Heart left ventricle (tissue), 13 donors: ENCODE results near the gene PRSS33.

Experiments used
- POLR2A ChIP-seq, 2 donors: fragments of 450-650 bp; IDR thresholded peaks; one replicate each; pipeline ENCODE4 v1.6.1; 2017; ENCODE audit warnings: antibody characterized with exemption in 2 of 2, mild to moderate bottlenecking in 2 of 2, moderate library complexity in 2 of 2
- TF ChIP-seq, protein P1 (sequence below), 12 donors: fragments of 200-600 bp; sonication (generic) in 4 of 12; IDR thresholded peaks; one replicate each; pipeline versions ENCODE4 v1.5.0 to v1.8.0; 2018 to 2022; ENCODE audit warnings: antibody characterized with exemption in 12 of 12, mild to moderate bottlenecking in 5 of 12
- donor health status: ischemic (EF 13 %, LVEDD 7.1; RV severe dilation, severe dysfunction).
- donor health status: DM: no; HTN: yes; CAD: no.
- donor health status: DM: no; HTN: no; CAD: no.
- donor health status: ischemic (EF 25% LVEDD 6.9; RV normal size, moderate dysfunction).
- donor health status: ischemic (EF 25% LVEDD 5.7; RV mildly dilated, moderate dysfunction).
- donor health status: ischemic (EF 35%, LVEDD 5.7; RV mildly dilated, moderate dysfunction).
- donor health status: nonischemic (EF 11% LVEDD 7.7; RV severe dilation, severe dysfunction).
- donor health status: DM: yes; HTN: yes; CAD: no.
- donor health status: PGD.
- donor health status: ischemic (EF 29% LVEDD 5.4; RV normal size, mild dysfunction).
- donor health status: nonischemic (EF 23%, LVEDD 6.1; RV moderate dilation, normal function).

DNA sequence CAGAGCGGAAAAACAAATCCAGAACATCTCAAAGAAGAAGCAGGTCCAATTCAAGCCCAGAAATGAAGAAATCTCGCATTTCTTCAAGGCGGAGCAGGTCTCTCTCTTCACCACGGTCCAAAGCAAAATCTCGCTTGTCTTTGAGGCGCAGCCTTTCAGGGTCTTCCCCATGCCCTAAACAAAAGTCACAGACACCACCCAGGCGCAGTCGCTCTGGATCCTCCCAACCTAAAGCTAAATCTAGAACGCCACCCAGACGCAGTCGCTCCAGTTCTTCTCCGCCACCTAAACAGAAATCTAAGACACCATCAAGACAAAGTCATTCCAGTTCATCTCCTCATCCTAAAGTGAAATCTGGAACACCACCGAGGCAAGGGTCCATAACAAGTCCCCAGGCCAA is 24.6 kb downstream of the PRSS33 start:
- no peak for TF ChIP-seq POLR2A (IDR thresholded peaks at IDR 0.05)
- TF ChIP-seq, protein P1, sequence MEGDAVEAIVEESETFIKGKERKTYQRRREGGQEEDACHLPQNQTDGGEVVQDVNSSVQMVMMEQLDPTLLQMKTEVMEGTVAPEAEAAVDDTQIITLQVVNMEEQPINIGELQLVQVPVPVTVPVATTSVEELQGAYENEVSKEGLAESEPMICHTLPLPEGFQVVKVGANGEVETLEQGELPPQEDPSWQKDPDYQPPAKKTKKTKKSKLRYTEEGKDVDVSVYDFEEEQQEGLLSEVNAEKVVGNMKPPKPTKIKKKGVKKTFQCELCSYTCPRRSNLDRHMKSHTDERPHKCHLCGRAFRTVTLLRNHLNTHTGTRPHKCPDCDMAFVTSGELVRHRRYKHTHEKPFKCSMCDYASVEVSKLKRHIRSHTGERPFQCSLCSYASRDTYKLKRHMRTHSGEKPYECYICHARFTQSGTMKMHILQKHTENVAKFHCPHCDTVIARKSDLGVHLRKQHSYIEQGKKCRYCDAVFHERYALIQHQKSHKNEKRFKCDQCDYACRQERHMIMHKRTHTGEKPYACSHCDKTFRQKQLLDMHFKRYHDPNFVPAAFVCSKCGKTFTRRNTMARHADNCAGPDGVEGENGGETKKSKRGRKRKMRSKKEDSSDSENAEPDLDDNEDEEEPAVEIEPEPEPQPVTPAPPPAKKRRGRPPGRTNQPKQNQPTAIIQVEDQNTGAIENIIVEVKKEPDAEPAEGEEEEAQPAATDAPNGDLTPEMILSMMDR (IDR thresholded peaks at IDR 0.05), result no peak
